Activated CD8-positive, alpha-beta T cell treated with anti-CD3 and anti-CD28 coated beads, Interleukin-2, amount 10 ng/mL, durations not matched to agents 7 days and 5 days (primary cell): ENCODE results near the gene HGD. TPM values are rescaled to one million over a fixed set of nuclear protein-coding genes. Genes with fewer than 3 reads are reported as not detected.
"Not testable (repeated sequence)": the region's sequence is repeated elsewhere in the genome, so short reads cannot be mapped to it uniquely, and the experiment has no call there.

Source experiments
- ATAC-seq: fragments of 150-1000 bp; cut with Tn5 transposase; one replicate; pipeline ENCODE4 v1.10.0; 2021; ENCODE audit warnings: moderate library complexity
- CTCF ChIA-PET: fragments of 350-600 bp; sonication (Branson Sonifier 250); formaldehyde crosslinking; loops from one replicate; lab custom pipeline; 2021; ENCODE audit warnings: antibody characterized with exemption; lab: Charles Lee
- POLR2A ChIA-PET: fragments of 350-600 bp; sonication (Branson Sonifier 250); formaldehyde crosslinking; loops from one replicate; lab custom pipeline; 2021; ENCODE audit warnings: antibody characterized with exemption; lab: Charles Lee
- DNase-seq: peaks from one replicate; pipeline ENCODE4 v3.0.0-alpha.2; 2020
- H3K27ac Mint-ChIP-seq: one replicate; pipeline ENCODE4 v1.8.0; 2021; ENCODE audit warnings: mild to moderate bottlenecking, mixed read lengths
- H3K27me3 Mint-ChIP-seq: one replicate; pipeline ENCODE4 v1.8.0; 2021; ENCODE audit warnings: low read depth, mixed read lengths
- H3K36me3 Mint-ChIP-seq: one replicate; pipeline ENCODE4 v1.8.0; 2021; ENCODE audit warnings: low read depth, mixed read lengths
- H3K4me1 Mint-ChIP-seq: one replicate; pipeline ENCODE4 v1.8.0; 2021; ENCODE audit warnings: low read depth, mixed read lengths
- H3K4me3 Mint-ChIP-seq: one replicate; pipeline ENCODE4 v1.8.0; 2021; ENCODE audit warnings: mild to moderate bottlenecking, mixed read lengths
- H3K9me3 Mint-ChIP-seq: one replicate; pipeline ENCODE4 v1.8.0; 2022; ENCODE audit warnings: mixed read lengths; ENCODE audit not compliant: insufficient read depth
- total RNA-seq, 2 experiments: library from RNA; stranded (reverse); gene quantifications; one replicate each; pipeline ENCODE4 v1.2.3, GENCODE V29; 2021

Gene HGD
- total RNA-seq, 2 experiments from 2014 or later, result 0.26 to 0.29 TPM

- Mint-ChIP-seq H3K27me3 (no peaks in the 10 kb centered on the region), H3K36me3 (no peaks in the 10 kb centered on the region), H3K4me3 (no peak overlapping the region), H3K4me1 (no peaks in the 10 kb centered on the region), H3K27ac (no peak overlapping the region), H3K9me3 (peaks cover 4% of the 10 kb centered on the region)
- DNase-seq (no peak), ATAC-seq (no peak)
- ChIA-PET CTCF (no interaction called here), POLR2A (no interaction called here)
Observed at GRCh38 chr3:120649830-120650233, 32.2 kb downstream of the HGD start.

- H3K4me3 Mint-ChIP-seq, result no peak overlapping the region
- H3K36me3 Mint-ChIP-seq, result no peaks in the 10 kb centered on the region
- H3K4me1 Mint-ChIP-seq, result no peaks in the 10 kb centered on the region
- ChIA-PET CTCF (no interaction called here), POLR2A (no interaction called here)
- ATAC-seq (no peak), DNase-seq (no peak)
- H3K9me3 Mint-ChIP-seq, result no peaks in the 10 kb centered on the region
- no peaks in the 10 kb centered on the region for H3K27me3 Mint-ChIP-seq
- H3K27ac Mint-ChIP-seq, result no peak overlapping the region
Observed at GRCh38 chr3:120648290-120648689, 33.7 kb downstream of the HGD start.

DNA sequence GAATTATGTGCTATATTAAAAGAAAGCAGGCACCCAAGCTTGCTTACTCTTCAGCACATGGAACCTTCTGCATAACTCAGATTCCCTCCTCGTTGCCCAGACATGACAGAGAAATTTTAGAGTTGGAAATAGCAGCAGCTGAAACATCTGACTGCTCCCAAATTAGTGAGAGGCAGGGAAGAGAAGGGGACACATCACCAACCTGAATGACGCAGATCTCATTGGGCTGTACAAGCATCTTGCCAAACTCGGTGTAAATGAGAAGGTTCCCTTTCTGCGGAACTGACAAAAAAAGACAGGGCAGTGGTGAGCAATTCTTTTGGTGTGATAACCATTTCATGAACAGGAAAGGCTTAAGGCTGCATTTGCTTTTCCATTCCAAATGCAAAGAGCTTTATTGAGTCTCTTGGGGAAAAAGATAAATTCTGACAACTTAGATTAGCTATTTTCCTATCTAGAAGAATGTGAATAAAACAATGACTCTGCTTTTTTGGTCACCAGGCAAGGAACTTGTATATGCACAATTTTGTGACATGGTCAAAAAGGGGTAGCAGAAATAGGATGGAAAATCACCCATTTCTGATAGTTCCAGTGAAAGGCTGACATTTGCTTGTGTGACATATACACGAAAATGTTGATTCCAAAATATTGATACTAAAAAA, 35.1 kb downstream of the HGD start:
- Mint-ChIP-seq H3K9me3 (no peaks in the 10 kb centered on the region), H3K27me3 (no peaks in the 10 kb centered on the region), H3K27ac (no peak overlapping the region), H3K4me1 (no peaks in the 10 kb centered on the region), H3K36me3 (no peaks in the 10 kb centered on the region), H3K4me3 (no peak overlapping the region)
- no peak for ATAC-seq
- ChIA-PET CTCF (no interaction called here), POLR2A (no interaction called here)
- DNase-seq, result no peak

- no peak overlapping the region for H3K4me3 Mint-ChIP-seq
- peaks cover 2% of the 10 kb centered on the region for H3K4me1 Mint-ChIP-seq
- CTCF ChIA-PET, result no interaction called here
- H3K27ac Mint-ChIP-seq, result no peak overlapping the region
- no peaks in the 10 kb centered on the region for H3K9me3 Mint-ChIP-seq
- no peaks in the 10 kb centered on the region for H3K27me3 Mint-ChIP-seq
- POLR2A ChIA-PET, result no interaction called here
- no peaks in the 10 kb centered on the region for H3K36me3 Mint-ChIP-seq
- no peak for DNase-seq
- no peak for ATAC-seq
Observed at GRCh38 chr3:120645083-120645845, 36.8 kb downstream of the HGD start.

GRCh38 chr3:120642368-120642948, 39.6 kb downstream of the HGD start:
- no peak for DNase-seq
- Mint-ChIP-seq H3K27me3 (no peaks in the 10 kb centered on the region), H3K4me1 (peaks cover 9% of the 10 kb centered on the region), H3K27ac (no peak overlapping the region), H3K36me3 (no peaks in the 10 kb centered on the region), H3K9me3 (no peaks in the 10 kb centered on the region), H3K4me3 (no peak overlapping the region)
- no peak for ATAC-seq
- POLR2A ChIA-PET, result no interaction called here
- CTCF ChIA-PET, result interaction anchor here (1.4 kb wide), 3 partner anchors 10 to 153 kb away, joined by 3 to 4 read pairs (median 4); partner anchors contain the start of gene NDUFB4

DNA sequence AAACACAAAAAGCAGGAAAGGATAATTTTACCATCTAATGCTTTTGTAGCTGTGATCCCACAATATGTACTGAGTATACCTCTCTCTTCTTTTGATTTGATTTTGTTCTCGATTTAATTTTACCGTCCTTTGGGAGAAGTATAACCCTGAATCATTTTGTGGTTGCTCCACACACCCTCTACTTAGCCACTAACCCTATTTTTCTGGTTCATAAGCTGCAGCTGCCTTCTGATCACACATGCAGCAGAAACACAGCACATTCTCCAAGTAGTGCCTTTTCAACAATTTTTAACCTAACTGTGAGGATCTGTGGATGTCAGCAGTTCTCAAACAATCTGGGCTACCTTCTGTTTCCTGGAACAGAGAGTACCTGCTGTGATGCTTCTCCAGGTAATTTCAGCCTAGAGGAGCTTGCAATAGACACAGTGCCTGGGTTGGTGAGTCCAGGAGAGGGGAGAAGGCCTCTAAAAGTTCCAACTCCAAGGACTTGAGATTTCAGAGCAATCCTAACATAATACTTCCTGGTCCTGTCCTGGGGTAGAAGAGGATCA, 40.3 kb downstream of the HGD start:
- no peak overlapping the region for H3K27ac Mint-ChIP-seq
- peaks cover 9% of the 10 kb centered on the region for H3K4me1 Mint-ChIP-seq
- no peaks in the 10 kb centered on the region for H3K36me3 Mint-ChIP-seq
- no peaks in the 10 kb centered on the region for H3K9me3 Mint-ChIP-seq
- no peaks in the 10 kb centered on the region for H3K27me3 Mint-ChIP-seq
- H3K4me3 Mint-ChIP-seq, result no peak overlapping the region
- ChIA-PET CTCF (interaction anchor here (1.4 kb wide), 3 partner anchors 9 to 153 kb away, joined by 3 to 4 read pairs (median 4); partner anchors contain the start of gene NDUFB4), POLR2A (no interaction called here)
- DNase-seq (no peak), ATAC-seq (no peak)

DNA sequence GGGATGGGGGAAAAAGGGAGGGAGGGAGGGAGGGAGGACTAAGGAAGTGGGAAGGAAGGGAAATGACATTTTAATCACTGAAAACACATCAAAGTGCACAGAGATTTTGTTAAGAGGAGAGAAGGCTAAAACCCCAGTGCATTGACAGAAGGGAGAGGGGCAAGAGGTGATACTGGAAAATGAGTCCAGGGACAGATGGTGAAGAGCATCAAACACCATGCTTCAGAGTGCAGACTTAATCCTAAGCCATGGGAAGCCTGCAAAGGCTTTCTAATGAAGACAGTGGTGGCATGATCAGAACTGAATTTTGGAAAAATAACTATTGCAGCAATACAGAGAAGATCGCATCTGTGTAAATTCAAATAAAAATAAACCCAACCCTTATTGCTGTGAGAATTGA, 41.8 kb downstream of the HGD start:
- peaks cover 9% of the 10 kb centered on the region for H3K4me1 Mint-ChIP-seq
- no peaks in the 10 kb centered on the region for H3K36me3 Mint-ChIP-seq
- DNase-seq, result no peak
- POLR2A ChIA-PET, result no interaction called here
- no peak overlapping the region for H3K4me3 Mint-ChIP-seq
- CTCF ChIA-PET, result no interaction called here
- H3K27me3 Mint-ChIP-seq, result no peaks in the 10 kb centered on the region
- no peak for ATAC-seq
- no peaks in the 10 kb centered on the region for H3K9me3 Mint-ChIP-seq
- no peak overlapping the region for H3K27ac Mint-ChIP-seq

DNA sequence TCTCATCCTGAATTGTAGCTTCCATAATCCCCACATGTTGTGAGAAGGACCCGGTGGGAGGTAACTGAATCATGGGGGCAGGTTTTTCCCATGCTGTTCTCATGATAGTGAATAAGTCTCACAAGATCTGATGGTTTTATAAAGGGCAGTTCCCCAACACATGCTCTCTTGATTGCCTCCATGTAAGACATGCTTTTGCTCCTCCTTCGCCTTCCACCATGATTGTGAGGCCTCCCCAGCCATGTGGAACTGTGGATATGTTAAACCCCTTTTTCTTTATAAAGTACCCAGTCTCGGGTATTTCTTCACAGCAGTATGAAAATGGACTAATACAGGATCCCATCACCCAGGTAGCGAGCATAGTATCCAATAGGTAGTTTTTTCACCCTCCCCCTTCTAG, 43.2 kb downstream of the HGD start:
- ATAC-seq, H3K27ac Mint-ChIP-seq, H3K27me3 Mint-ChIP-seq, H3K36me3 Mint-ChIP-seq, H3K4me3 Mint-ChIP-seq, CTCF ChIA-PET, POLR2A ChIA-PET, DNase-seq, H3K4me1 Mint-ChIP-seq, H3K9me3 Mint-ChIP-seq: not testable (repeated sequence)

DNA sequence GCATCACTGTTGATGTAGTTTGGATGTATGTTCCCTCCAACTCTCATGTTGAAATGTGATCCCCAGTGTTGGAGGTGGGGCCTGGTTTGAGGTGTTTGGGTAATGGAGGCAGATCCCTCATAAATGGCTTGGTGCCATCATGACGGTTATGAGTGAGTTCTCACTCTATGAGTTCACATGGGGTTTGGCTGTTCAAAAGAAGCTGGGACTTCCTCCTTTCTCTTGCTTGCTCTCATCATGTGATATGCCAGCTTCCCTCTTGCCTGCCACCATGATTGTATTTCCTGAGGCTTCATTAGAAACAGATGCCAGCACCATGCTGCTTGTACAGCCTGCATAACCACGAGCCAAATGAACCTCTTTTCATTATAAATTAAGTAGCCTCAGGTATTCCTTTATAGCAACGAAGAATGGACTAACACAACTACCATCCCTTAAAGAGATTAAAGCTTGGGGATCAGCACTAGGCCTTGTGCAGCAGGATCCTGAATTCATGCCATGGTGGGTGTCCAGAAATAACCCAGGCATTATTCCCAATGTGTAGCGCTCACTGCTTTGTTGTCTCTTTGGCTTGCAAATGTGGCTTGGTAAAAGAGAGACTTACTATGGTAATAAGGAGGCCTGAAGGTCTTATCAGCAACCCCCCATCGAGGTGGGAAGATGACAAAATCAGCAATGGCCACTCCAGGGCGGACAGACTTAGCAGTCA, 44.0 kb downstream of the HGD start:
- Mint-ChIP-seq H3K4me1 (peaks cover 9% of the 10 kb centered on the region), H3K36me3 (no peaks in the 10 kb centered on the region), H3K9me3 (no peaks in the 10 kb centered on the region), H3K27me3 (no peaks in the 10 kb centered on the region), H3K27ac (no peak overlapping the region), H3K4me3 (no peak overlapping the region)
- ATAC-seq (no peak), DNase-seq (no peak)
- CTCF ChIA-PET, result no interaction called here
- POLR2A ChIA-PET, result no interaction called here

GRCh38 chr3:120636795-120637401, 45.1 kb downstream of the HGD start:
- CTCF ChIA-PET, result no interaction called here
- no peaks in the 10 kb centered on the region for H3K36me3 Mint-ChIP-seq
- H3K4me3 Mint-ChIP-seq, result no peak overlapping the region
- H3K27ac Mint-ChIP-seq, result no peak overlapping the region
- ATAC-seq (no peak), DNase-seq (no peak)
- POLR2A ChIA-PET, result no interaction called here
- H3K9me3 Mint-ChIP-seq, result no peaks in the 10 kb centered on the region
- no peaks in the 10 kb centered on the region for H3K27me3 Mint-ChIP-seq
- H3K4me1 Mint-ChIP-seq, result peaks cover 9% of the 10 kb centered on the region

- Mint-ChIP-seq H3K4me1 (peaks cover under 1% of the 10 kb centered on the region), H3K27me3 (no peaks in the 10 kb centered on the region), H3K9me3 (no peaks in the 10 kb centered on the region), H3K27ac (no peak overlapping the region), H3K36me3 (no peaks in the 10 kb centered on the region), H3K4me3 (no peak overlapping the region)
- CTCF ChIA-PET, result interaction anchor here (1.4 kb wide), 1 partner anchor 160 kb away, joined by 6 read pairs; no protein-coding TSS in a partner anchor
- no peak for DNase-seq
- POLR2A ChIA-PET, result interaction anchor here (1.4 kb wide), 1 partner anchor 24 kb away, joined by 3 read pairs; no protein-coding TSS in a partner anchor
- no peak for ATAC-seq
Observed at GRCh38 chr3:120634539-120634938, 47.5 kb downstream of the HGD start.
